HEK293 (cell line): ENCODE results near the gene CTSH.

ENCODE experiments used
- BCL11A ChIP-seq: fragments of 450-650 bp; formaldehyde crosslinking; IDR thresholded peaks from 2 replicates; pipeline ENCODE4 v1.5.1; 2016; ENCODE audit warnings: low read depth, missing biosample characterization, missing genetic modification characterization
- ELK4 ChIP-seq: IDR thresholded peaks from 2 replicates; pipeline ENCODE4 v1.6.1; 2011; ENCODE audit warnings: mild to moderate bottlenecking, low read depth, low read length, borderline replicate concordance
- INSM2 ChIP-seq: fragments of 450-650 bp; formaldehyde crosslinking; IDR thresholded peaks from 2 replicates; pipeline ENCODE4 v1.5.1; 2016; ENCODE audit warnings: missing biosample characterization, missing genetic modification characterization
- MYNN ChIP-seq: fragments of 450-650 bp; formaldehyde crosslinking; IDR thresholded peaks from 2 replicates; pipeline ENCODE4 v1.5.1; 2016; ENCODE audit warnings: missing biosample characterization, missing genetic modification characterization, borderline replicate concordance
- OVOL3 ChIP-seq: fragments of 450-650 bp; formaldehyde crosslinking; IDR thresholded peaks from 2 replicates; pipeline ENCODE4 v1.5.1; 2016; ENCODE audit warnings: missing biosample characterization, missing genetic modification characterization
- PATZ1 ChIP-seq: fragments of 450-650 bp; formaldehyde crosslinking; IDR thresholded peaks from 2 replicates; pipeline ENCODE4 v1.5.1; 2016; ENCODE audit warnings: missing biosample characterization, missing genetic modification characterization
- PRDM10 ChIP-seq: fragments of 450-650 bp; formaldehyde crosslinking; IDR thresholded peaks from 2 replicates; pipeline ENCODE4 v1.5.1; 2016; ENCODE audit warnings: missing biosample characterization, missing genetic modification characterization
- SCRT2 ChIP-seq: fragments of 450-650 bp; formaldehyde crosslinking; IDR thresholded peaks from 2 replicates; pipeline ENCODE4 v1.5.1; 2016; ENCODE audit warnings: missing biosample characterization, missing genetic modification characterization
- ZIC2 ChIP-seq: fragments of 450-650 bp; formaldehyde crosslinking; IDR thresholded peaks from 2 replicates; pipeline ENCODE4 v1.5.1; 2016; ENCODE audit warnings: missing biosample characterization, missing genetic modification characterization
- ZNF121 ChIP-seq: fragments of 450-650 bp; formaldehyde crosslinking; IDR thresholded peaks from 2 replicates; pipeline ENCODE4 v1.5.1; 2016; ENCODE audit warnings: missing biosample characterization, missing genetic modification characterization
- ZNF133 ChIP-seq: fragments of 450-650 bp; formaldehyde crosslinking; IDR thresholded peaks from 2 replicates; pipeline ENCODE4 v1.5.1; 2016; ENCODE audit warnings: missing biosample characterization, missing genetic modification characterization
- ZNF23 ChIP-seq: fragments of 450-650 bp; formaldehyde crosslinking; IDR thresholded peaks from 2 replicates; pipeline ENCODE4 v1.5.1; 2016; ENCODE audit warnings: missing biosample characterization, missing genetic modification characterization, borderline replicate concordance
- ZNF292 ChIP-seq: fragments of 450-650 bp; formaldehyde crosslinking; IDR thresholded peaks from 2 replicates; pipeline ENCODE4 v1.5.1; 2016; ENCODE audit warnings: low read depth, missing biosample characterization, missing genetic modification characterization, borderline replicate concordance
- ZNF394 ChIP-seq: fragments of 450-650 bp; formaldehyde crosslinking; IDR thresholded peaks from 2 replicates; pipeline ENCODE4 v1.5.1; 2016; ENCODE audit warnings: missing biosample characterization, missing genetic modification characterization, mild to moderate bottlenecking, moderate library complexity, borderline replicate concordance
- ZNF426 ChIP-seq: fragments of 450-650 bp; formaldehyde crosslinking; IDR thresholded peaks from 2 replicates; pipeline ENCODE4 v1.5.1; 2017; ENCODE audit warnings: missing biosample characterization, missing genetic modification characterization, mild to moderate bottlenecking, inconsistent platforms, moderate library complexity
- ZNF473 ChIP-seq: fragments of 450-650 bp; formaldehyde crosslinking; IDR thresholded peaks from 2 replicates; pipeline ENCODE4 v1.5.1; 2017; ENCODE audit warnings: missing biosample characterization, missing genetic modification characterization
- ZNF48 ChIP-seq: fragments of 450-650 bp; formaldehyde crosslinking; IDR thresholded peaks from 2 replicates; pipeline ENCODE4 v1.5.1; 2016; ENCODE audit warnings: missing biosample characterization, missing genetic modification characterization
- ZNF529 ChIP-seq: fragments of 450-650 bp; formaldehyde crosslinking; IDR thresholded peaks from 2 replicates; pipeline ENCODE4 v1.5.1; 2017; ENCODE audit warnings: missing genetic modification characterization, missing biosample characterization; ENCODE audit not compliant: insufficient replicate concordance
- ZNF548 ChIP-seq: fragments of 450-650 bp; formaldehyde crosslinking; IDR thresholded peaks from 2 replicates; pipeline ENCODE4 v1.5.1; 2016; ENCODE audit warnings: missing biosample characterization, missing genetic modification characterization
- ZNF585B ChIP-seq: fragments of 450-650 bp; formaldehyde crosslinking; IDR thresholded peaks from 2 replicates; pipeline ENCODE4 v1.5.1; 2016; ENCODE audit warnings: missing biosample characterization, missing genetic modification characterization
- ZNF629 ChIP-seq: fragments of 450-650 bp; formaldehyde crosslinking; IDR thresholded peaks from 2 replicates; pipeline ENCODE4 v1.5.1; 2017; ENCODE audit warnings: missing biosample characterization, missing genetic modification characterization
- ZNF639 ChIP-seq: fragments of 450-650 bp; formaldehyde crosslinking; IDR thresholded peaks from 2 replicates; pipeline ENCODE4 v1.5.1; 2016; ENCODE audit warnings: missing biosample characterization, missing genetic modification characterization
- ZNF664 ChIP-seq: fragments of 450-650 bp; formaldehyde crosslinking; IDR thresholded peaks from 2 replicates; pipeline ENCODE4 v1.5.1; 2016; ENCODE audit warnings: missing biosample characterization, missing genetic modification characterization
- ZNF701 ChIP-seq: fragments of 450-650 bp; formaldehyde crosslinking; IDR thresholded peaks from 2 replicates; pipeline ENCODE4 v1.5.1; 2016; ENCODE audit warnings: missing biosample characterization, missing genetic modification characterization
- ZNF776 ChIP-seq: fragments of 450-650 bp; formaldehyde crosslinking; IDR thresholded peaks from 2 replicates; pipeline ENCODE4 v1.5.0; 2017; ENCODE audit warnings: missing biosample characterization, missing genetic modification characterization, borderline replicate concordance
- ZSCAN16 ChIP-seq: fragments of 450-650 bp; formaldehyde crosslinking; IDR thresholded peaks from 2 replicates; pipeline ENCODE4 v1.5.1; 2016; ENCODE audit warnings: missing biosample characterization, missing genetic modification characterization
- ZSCAN18 ChIP-seq: fragments of 450-650 bp; formaldehyde crosslinking; IDR thresholded peaks from 2 replicates; pipeline ENCODE4 v1.5.1; 2016; ENCODE audit warnings: missing biosample characterization, missing genetic modification characterization

CTSH gene

GRCh38 chr15:78872972-78873792, 71.7 kb downstream of the CTSH start (continued):
- TF ChIP-seq ZNF121 (tag by site-specific recombination) (0 out of 2 replicates have a peak, but pooled peaks have one; percentile 46), ZNF48 (tag by site-specific recombination) (no peak), BCL11A (tag by site-specific recombination) (0 out of 2 replicates have a peak, but pooled peaks have one; percentile 10), ZNF529 (tag by site-specific recombination) (no peak), ZNF664 (tag by site-specific recombination) (no peak), PATZ1 (tag by site-specific recombination) (peak; percentile 94), ZNF776 (tag by site-specific recombination) (no peak), ELK4 (no peak), ZNF426 (tag by site-specific recombination) (no peak), ZNF701 (no peak), ZSCAN16 (no peak), ZNF639 (peak; percentile 60; the same call in 1 of the 2 replicates), SCRT2 (tag by site-specific recombination) (no peak), INSM2 (no peak; the same call in 1 of the 2 replicates), ZIC2 (tag by site-specific recombination) (peak; percentile 23; the same call in 1 of the 2 replicates), ZNF133 (no peak), ZNF292 (tag by site-specific recombination) (no peak), PRDM10 (peak; percentile 79), ZSCAN18 (tag by site-specific recombination) (no peak), ZNF548 (tag by site-specific recombination) (no peak), ZNF23 (tag by site-specific recombination) (no peak), ZNF473 (no peak), ZNF585B (tag by site-specific recombination) (no peak), MYNN (tag by site-specific recombination) (no peak), OVOL3 (tag by site-specific recombination) (no peak), ZNF394 (tag by site-specific recombination) (peak; percentile 25; the same call in 1 of the 2 replicates), ZNF629 (tag by site-specific recombination) (no peak; the same call in 1 of the 2 replicates)
